DND-41 (cell line): ENCODE results near the gene MCM9.
"Not testable (repeated sequence)": the region's sequence is repeated elsewhere in the genome, so short reads cannot be mapped to it uniquely, and the experiment has no call there.

Source experiments
- ATAC-seq: fragments of 200-7000 bp; cut with Tn5 transposase; 3 replicates; pipeline ENCODE4 v1.9.1; 2021; ENCODE audit warnings: low read depth; ENCODE audit not compliant: insufficient read depth
- DNase-seq: peaks from one replicate; pipeline ENCODE4 v3.0.0-alpha.2; 2020
- H2AFZ ChIP-seq: 2 replicates; pipeline ENCODE4 v1.6.0; 2012; ENCODE audit warnings: low read depth, low read length
- H3K27ac ChIP-seq: 2 replicates; pipeline ENCODE4 v1.5.1; 2012; ENCODE audit warnings: low read length, inconsistent platforms
- H3K27me3 ChIP-seq: fragments of 200-600 bp; sonication (generic); 2 replicates; pipeline ENCODE4 v1.6.0; 2012; ENCODE audit warnings: low read length, mild to moderate bottlenecking, inconsistent platforms; ENCODE audit not compliant: insufficient read depth, poor library complexity
- H3K36me3 ChIP-seq: 2 replicates; pipeline ENCODE4 v1.5.1; 2012; ENCODE audit warnings: low read length, inconsistent platforms; ENCODE audit not compliant: insufficient read depth
- H3K4me1 ChIP-seq: 2 replicates; pipeline ENCODE4 v1.5.1; 2012; ENCODE audit warnings: mild to moderate bottlenecking, low read length; ENCODE audit not compliant: insufficient read depth
- H3K4me2 ChIP-seq: 2 replicates; pipeline ENCODE4 v1.6.0; 2012; ENCODE audit warnings: mild to moderate bottlenecking, moderate library complexity, low read length, inconsistent platforms; ENCODE audit not compliant: insufficient read depth
- H3K4me3 ChIP-seq, 2 experiments: fragments of 200-600 bp in 1 of 2; shearing (Covaris generic) in 1 of 2; 2 replicates each; pipeline ENCODE4 v1.5.1; 2012 to 2016; ENCODE audit warnings: inconsistent platforms in 2 of 2, low read length in 2 of 2, mild to moderate bottlenecking in 2 of 2, low read depth in 1 of 2, moderate library complexity in 1 of 2
- H3K79me2 ChIP-seq: 2 replicates; pipeline ENCODE4 v1.6.0; 2012; ENCODE audit warnings: low read length, inconsistent platforms; ENCODE audit not compliant: insufficient read depth
- H3K9ac ChIP-seq: 2 replicates; pipeline ENCODE4 v1.6.0; 2012; ENCODE audit warnings: low read depth, mild to moderate bottlenecking, inconsistent platforms, low read length, moderate library complexity
- H3K9me3 ChIP-seq: 2 replicates; pipeline ENCODE4 v1.5.1; 2012; ENCODE audit warnings: low read length, moderate library complexity, mild to moderate bottlenecking, inconsistent platforms; ENCODE audit not compliant: insufficient read depth, severe bottlenecking
- H4K20me1 ChIP-seq: 2 replicates; pipeline ENCODE4 v1.6.0; 2012; ENCODE audit warnings: low read length; ENCODE audit not compliant: insufficient read depth
- EZH2 ChIP-seq: IDR thresholded peaks from 3 replicates; pipeline ENCODE4 v1.6.1; 2012; ENCODE audit warnings: borderline replicate concordance, low read depth, mild to moderate bottlenecking, moderate library complexity, low read length, inconsistent platforms; ENCODE audit not compliant: severe bottlenecking
- TF ChIP-seq, protein P1 (sequence below): IDR thresholded peaks from 2 replicates; pipeline ENCODE4 v1.5.1; 2012; ENCODE audit warnings: borderline replicate concordance, low read length, moderate library complexity, mild to moderate bottlenecking; ENCODE audit not compliant: poor library complexity, severe bottlenecking; ENCODE audit errors: extremely low read depth

Gene MCM9

DNA sequence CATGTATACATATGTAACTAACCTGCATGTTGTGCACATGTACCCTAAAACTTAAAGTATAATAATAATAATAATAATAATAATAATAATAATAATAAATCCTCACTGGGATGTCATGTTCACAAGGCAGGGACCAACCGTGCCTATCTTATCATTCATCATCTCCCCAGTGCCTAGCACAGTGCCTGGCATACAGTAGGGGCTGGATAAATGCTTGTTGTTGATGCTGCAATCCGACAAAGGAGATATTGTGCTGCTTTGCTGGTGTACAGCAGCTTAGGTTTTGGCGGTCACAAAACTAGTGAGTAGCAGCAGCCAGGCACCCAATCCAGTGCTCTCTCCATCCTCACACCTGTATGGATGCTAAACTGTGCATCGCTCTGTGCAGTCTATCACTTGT, 135.1 kb downstream of the MCM9 start:
- Histone ChIP-seq H3K4me1 (peaks cover 16% of the 10 kb centered on the region), H2AFZ (peak overlapping the region; percentile 69), H3K27ac (peak overlapping the region; percentile 62; the same call in 1 of the 2 replicates), H3K36me3 (no peaks in the 10 kb centered on the region), H3K9me3 (no peaks in the 10 kb centered on the region), H3K4me2 (peak overlapping the region; percentile 63), H3K4me3 (no peak overlapping the region; a peak in 1 of 4 replicates), H3K9ac (peak overlapping the region; percentile 30), H4K20me1 (no peaks in the 10 kb centered on the region), H3K27me3 (no peaks in the 10 kb centered on the region), H3K79me2 (no peaks in the 10 kb centered on the region)
- TF ChIP-seq, protein P1, sequence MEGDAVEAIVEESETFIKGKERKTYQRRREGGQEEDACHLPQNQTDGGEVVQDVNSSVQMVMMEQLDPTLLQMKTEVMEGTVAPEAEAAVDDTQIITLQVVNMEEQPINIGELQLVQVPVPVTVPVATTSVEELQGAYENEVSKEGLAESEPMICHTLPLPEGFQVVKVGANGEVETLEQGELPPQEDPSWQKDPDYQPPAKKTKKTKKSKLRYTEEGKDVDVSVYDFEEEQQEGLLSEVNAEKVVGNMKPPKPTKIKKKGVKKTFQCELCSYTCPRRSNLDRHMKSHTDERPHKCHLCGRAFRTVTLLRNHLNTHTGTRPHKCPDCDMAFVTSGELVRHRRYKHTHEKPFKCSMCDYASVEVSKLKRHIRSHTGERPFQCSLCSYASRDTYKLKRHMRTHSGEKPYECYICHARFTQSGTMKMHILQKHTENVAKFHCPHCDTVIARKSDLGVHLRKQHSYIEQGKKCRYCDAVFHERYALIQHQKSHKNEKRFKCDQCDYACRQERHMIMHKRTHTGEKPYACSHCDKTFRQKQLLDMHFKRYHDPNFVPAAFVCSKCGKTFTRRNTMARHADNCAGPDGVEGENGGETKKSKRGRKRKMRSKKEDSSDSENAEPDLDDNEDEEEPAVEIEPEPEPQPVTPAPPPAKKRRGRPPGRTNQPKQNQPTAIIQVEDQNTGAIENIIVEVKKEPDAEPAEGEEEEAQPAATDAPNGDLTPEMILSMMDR = no peak
- TF ChIP-seq EZH2 = no peak
- ATAC-seq (peak; percentile 5; the same call in 1 of the 3 replicates), DNase-seq (no peak)

DNA sequence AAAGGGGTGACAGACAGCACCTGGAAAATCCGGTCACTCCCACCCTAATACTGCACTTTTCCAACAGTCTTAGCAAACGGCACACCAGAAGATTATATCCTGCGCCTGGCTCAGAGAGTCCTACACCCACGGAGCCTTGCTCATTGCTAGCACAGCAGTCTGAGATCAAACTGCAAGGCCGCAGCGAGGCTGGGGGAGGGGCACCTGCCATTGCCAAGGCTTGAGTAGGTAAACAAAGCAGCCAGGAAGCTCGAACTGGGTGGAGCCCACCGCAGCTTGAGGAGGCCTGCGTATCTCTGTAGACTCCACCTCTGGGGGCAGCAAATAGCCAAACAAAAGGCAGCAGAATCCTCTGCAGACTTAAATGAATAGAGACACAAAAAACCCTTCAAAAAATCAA, 138.4 kb downstream of the MCM9 start:
- H3K27ac ChIP-seq, H3K9ac ChIP-seq, H3K9me3 ChIP-seq, H3K36me3 ChIP-seq, ATAC-seq, H3K27me3 ChIP-seq, H4K20me1 ChIP-seq, H3K79me2 ChIP-seq, H3K4me2 ChIP-seq, H2AFZ ChIP-seq, H3K4me3 ChIP-seq: not testable (repeated sequence)
- DNase-seq = peak; percentile 49
- peaks cover 16% of the 10 kb centered on the region for H3K4me1 ChIP-seq

DNA sequence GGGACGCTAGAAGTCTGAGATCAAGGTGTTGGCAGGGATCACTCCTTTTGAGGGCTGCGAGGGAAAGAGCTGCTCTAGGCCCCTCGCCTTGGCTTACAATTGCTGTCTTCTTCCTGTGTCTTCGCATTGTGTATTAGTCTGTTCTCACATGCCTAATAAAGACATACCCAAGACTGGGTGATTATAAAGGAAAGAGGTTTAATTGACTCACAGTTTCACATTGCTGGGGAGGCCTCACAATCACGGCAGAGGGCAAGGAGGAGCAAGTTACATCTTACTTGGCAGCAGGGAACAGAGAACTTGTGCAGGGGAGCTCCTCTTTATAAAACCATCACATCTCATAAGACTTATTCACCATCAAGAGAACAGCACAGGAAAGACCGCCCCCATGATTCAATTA, 143.5 kb downstream of the MCM9 start:
- ATAC-seq = no peak

DNA sequence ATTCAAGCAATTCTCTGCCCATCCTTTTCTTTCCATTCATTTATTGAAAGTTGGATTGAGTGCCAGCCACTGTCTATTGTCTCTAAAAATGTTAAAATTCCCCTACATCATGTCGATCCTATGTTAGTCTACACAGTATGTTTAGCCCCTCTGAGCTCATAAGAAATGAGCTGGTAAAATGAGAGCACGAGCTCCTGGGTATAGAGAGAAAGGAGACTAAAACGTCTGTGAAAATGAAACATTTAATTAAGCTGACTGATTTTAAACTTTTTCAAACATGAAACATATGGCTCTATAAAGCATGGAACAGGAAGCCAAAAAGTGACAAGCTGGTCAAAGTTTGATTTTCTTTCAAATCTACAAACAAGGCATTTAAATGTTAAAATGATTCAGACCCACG, 145.0 kb downstream of the MCM9 start:
- H4K20me1 ChIP-seq = no peaks in the 10 kb centered on the region
- peaks cover 10% of the 10 kb centered on the region for H3K4me1 ChIP-seq
- no peak overlapping the region for H3K9ac ChIP-seq
- no peak for TF ChIP-seq EZH2
- TF ChIP-seq, protein P1 = no peak
- H3K4me3 ChIP-seq = no peak overlapping the region
- H3K9me3 ChIP-seq = no peaks in the 10 kb centered on the region
- no peaks in the 10 kb centered on the region for H3K79me2 ChIP-seq
- no peak overlapping the region for H2AFZ ChIP-seq
- DNase-seq (no peak), ATAC-seq (no peak)
- no peaks in the 10 kb centered on the region for H3K27me3 ChIP-seq
- H3K36me3 ChIP-seq = no peaks in the 10 kb centered on the region
- H3K27ac ChIP-seq = no peak overlapping the region
- H3K4me2 ChIP-seq = no peak overlapping the region

More for the DNA sequence above, 143.5 kb downstream of the MCM9 start:
- Histone ChIP-seq H2AFZ (no peak overlapping the region), H3K27ac (no peak overlapping the region), H3K79me2 (no peaks in the 10 kb centered on the region), H3K4me2 (no peak overlapping the region), H3K9ac (no peak overlapping the region), H3K27me3 (no peaks in the 10 kb centered on the region), H3K9me3 (no peaks in the 10 kb centered on the region), H4K20me1 (no peaks in the 10 kb centered on the region), H3K4me3 (no peak overlapping the region), H3K4me1 (peaks cover 10% of the 10 kb centered on the region), H3K36me3 (no peaks in the 10 kb centered on the region)
- TF ChIP-seq, protein P1 = no peak
- TF ChIP-seq EZH2 = no peak
- no peak for DNase-seq
